HG03521 (cell line): ENCODE data around the gene CPA5.

ENCODE experiments used
- ATAC-seq: cut with Tn5 transposase; IDR thresholded peaks from one replicate; pipeline ENCODE4 v1.9.1; 2021; ENCODE audit warnings: mild to moderate bottlenecking, moderate library complexity; ENCODE audit not compliant: unreplicated experiment

CPA5 gene

DNA sequence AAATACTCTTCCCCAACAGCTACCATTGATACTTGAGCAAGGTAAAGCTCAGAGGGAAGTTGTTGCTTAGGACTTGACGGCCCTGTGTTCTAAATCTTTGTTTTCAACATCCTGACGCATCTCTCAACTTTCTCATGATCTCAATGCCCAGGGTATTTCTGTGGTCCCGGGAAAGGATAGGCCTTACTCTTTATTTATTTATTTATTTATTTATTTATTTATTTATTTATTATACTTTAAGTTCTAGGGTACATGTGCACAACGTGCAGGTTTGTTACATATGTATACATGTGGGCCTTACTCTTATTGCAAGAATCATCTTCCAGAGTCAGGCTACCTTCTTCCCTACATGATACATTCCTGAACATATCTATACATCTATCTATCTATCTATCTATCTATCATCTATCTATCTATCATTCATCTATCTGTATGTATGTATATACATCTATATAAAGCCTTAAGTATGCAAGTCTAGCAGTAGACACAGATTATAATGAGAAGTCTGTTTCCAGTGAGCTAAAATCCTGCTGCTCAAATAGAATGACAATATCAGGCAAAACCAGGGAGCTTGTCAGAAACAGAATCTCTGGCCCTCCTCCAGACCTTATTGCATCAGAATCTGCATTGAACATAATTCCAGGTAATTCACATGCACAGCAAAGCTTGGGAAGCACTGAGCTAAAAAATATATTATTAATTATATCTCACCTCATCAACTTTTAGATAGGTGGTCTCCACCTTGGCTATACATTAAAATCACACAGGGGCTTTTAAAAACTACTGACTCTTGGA, 12.2 kb upstream of the CPA5 start:
- ATAC-seq = no peak

DNA sequence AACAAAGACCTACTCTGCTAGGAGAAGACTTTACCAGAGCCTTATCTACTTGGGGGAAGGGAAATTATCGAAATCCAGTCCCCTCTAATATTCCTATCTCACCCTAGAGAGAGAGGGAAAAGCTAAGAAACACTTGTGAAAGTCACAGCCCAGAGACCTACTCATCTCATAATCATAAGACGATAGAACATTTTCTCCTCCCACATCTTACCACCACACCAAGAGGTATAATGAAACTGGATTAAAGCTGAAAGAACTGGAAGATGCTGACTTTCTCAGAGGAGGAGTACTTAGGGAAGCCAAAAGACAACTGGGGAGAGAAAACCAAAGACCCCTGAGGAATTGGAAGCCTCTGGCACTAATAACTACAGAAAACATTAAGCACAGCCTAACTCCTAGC, 10.8 kb upstream of the CPA5 start:
- no peak for ATAC-seq

DNA sequence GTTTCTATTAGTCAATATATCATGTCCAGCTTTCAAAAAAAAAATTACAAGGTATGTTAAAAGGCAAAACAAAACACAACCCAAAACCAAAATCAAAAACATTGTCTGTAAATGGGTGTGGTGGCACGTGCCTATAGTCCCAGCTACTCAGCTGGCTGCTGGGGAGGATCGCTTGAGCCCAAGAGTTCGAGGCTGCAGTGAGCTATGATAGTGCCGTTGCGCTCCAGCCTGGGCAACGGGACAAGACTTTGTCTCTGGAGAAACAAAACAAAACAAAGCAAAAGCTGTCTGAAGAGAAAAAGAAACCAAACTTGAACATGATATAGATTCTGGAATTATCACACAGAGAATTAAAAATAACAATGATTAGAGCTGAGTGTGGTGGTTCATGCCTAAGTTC, 10.3 kb upstream of the CPA5 start:
- ATAC-seq = no peak

DNA sequence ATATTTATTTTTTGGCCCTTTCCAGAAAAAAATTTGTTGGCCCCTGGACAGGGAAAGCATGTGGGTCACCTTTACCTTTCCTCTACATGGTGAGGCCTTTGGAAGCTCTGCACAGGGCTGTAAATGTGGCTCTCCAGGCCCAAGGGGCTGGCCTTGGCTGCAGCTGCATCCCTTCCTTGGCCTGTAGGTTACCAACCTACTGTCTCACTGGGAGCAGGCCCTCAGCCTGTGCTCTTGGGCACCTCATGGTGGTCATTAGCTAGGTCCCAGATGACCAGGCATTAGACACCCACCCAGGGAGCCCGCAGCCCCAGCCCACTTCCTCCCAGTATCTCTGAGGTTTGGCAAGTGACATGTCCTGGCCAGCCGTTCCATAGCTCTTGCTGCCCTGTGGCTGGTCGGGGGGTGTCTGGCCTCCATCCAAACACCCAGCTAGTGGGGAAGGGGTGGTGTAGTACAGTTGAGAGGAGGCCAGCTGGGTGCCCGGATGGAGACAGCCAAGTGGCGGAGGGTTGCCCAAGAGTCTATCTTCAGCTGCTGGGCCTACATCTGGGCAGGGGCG, 7.1 kb upstream of the CPA5 start:
- no peak for ATAC-seq

DNA sequence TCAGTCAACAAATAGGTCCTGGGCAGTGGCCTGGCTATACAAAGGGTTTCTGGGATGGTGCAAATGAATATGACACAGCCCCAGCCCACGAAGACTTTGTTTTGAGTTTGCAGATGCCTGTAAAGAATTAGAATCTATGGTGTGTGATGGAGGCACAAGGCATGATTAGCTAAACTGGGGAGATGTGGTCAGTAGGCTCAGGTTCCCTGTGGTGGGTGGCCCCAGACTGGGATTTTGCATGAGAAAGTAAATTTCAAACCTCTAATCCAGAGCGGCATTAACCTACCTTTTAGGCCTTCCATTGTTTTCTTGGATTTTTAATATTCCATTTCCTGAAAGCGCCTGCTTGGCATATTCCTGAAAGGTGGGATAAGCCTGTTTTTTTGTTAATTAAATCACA, 6.4 kb upstream of the CPA5 start:
- ATAC-seq = no peak

DNA sequence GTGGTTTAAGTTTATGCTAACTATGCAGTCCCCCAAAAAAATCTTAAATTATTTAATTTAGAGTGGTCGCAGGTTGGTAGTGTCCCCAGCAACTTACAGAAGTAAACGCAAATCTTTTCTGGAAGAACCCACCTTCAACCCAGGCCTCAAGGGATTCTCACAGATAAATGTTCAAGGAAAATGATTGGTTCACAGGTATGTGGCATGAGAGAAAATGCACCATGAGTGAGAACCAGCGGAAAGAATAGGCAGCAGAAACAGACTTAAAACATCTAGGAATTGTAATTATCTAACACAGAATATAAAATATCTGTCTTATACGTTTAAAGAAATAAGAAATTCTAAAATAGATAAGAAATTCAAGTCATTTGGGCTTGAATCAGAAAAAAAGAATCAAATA, 2.7 kb upstream of the CPA5 start:
- ATAC-seq = no peak

DNA sequence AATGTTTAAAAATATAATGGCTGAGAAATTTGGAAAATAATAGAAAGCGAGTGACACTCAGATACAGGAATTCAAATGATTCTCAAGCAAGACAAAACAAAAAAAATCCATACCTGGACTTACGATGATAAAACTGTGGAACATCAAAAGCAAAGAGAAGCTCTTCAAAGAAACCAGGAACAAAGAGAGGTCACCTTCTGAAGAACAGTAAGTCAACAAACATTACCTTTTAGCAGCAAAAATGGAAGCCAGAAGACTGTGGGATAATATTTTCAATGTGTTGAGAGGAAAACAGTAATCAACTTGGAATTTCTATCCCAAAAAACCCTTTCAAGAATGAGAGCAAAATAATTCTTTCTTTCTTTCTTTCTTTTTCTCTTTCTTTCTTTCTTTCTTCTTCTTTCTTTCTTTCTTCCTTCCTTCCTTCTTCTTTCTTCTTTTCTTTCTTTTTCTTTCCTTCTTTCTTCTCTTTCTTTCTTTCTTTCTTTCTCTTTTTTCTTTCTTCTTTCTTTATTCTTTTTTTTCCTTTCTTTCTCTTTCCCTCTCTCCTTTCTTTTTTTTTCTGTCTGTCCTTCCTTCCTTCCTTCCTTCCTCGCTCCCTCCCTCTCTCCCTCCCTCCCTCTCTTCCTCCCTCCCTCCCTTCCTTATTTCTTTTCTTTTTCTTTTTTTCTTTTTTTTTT, 1.8 kb upstream of the CPA5 start:
- no peak for ATAC-seq

DNA sequence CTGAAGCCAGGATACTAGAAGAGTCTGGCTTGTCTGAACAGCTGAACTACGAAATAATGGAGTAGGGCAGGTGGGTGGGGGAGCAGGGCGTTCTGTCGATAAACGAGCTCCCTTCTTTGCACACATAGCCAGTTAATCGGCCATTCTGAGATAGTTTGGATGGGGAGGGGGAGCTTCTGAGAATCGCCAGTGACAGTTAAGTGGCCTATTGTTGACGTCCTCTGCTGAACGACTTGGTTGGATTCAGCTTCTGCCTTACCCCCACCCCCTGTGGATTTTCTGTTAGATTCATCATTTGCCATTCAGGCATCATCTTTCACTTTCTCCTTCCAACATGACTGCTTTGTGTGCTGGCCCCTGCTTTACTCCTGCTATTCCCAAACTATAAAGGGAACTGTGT, 520 bp downstream of the CPA5 start:
- ATAC-seq = no peak

DNA sequence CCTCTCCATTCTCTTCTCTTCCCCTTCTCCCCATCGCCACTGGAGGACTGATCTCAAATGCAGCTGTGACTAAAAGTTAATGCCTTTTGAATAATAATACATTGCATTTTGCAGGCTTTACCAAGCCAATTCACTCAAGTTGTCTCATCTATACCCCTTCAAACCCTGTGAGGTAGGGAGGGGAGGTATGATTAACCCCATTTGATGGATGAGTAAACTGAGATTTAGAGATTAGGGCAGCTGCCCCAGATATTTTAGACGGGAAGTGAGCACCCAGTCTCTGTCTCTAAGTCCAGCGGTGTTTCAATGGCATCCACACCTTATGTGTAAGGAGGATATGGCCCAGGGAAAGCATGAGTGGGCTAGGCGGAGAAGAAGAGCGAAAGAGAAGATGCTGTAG, 1.1 kb downstream of the CPA5 start:
- no peak for ATAC-seq

DNA sequence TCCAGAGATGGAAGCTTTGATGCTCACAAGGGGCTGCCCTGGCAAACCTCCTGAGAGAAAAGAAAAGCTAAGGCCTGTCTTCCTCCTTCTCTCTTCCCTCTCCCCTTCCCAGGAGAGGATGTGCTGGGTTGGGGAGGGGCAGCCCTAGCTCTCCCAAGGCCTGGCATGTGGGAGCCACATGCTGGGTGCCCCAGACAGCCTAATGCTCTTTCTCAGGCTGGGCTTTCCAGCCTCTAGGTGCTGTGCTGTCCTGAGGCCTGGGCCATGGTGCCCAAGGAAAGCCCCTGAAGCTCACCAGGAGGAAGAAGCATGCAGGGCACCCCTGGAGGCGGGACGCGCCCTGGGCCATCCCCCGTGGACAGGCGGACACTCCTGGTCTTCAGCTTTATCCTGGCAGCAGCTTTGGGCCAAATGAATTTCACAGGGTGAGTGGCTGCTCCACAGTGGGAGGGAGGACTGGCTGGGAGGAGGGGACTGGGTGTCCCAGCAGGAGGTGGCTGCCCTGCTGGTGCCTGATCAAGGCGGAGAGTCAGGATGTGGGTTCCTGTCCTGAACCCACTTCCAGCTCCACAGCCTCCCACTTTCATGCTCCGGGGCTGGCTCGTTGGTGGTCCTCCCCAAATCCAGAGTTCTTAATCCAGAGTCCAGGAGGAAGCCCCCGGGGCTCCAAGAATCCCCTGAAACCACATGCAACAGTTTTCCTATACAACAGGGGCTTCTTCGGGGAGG, 1.7 kb downstream of the CPA5 start:
- no peak for ATAC-seq

DNA sequence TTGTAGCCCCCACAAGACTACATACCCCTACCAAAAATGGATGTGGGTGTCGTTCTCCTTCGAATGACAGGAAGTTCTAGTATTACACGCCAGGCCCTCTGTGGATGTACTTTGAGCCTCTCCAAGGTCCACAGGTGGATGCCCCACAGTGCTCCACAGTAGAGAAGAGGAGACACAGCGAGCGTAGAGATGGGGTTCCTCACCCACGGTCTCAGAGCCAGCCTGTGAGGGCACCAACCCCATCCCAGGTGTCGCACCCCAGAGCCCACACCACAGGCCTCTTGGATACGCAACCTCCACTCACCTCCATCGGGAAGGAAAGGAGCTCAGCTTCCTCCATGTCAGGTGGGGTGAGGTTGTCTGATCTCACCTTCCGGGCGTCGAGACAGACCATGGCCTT, 2.3 kb downstream of the CPA5 start:
- ATAC-seq = no peak

DNA sequence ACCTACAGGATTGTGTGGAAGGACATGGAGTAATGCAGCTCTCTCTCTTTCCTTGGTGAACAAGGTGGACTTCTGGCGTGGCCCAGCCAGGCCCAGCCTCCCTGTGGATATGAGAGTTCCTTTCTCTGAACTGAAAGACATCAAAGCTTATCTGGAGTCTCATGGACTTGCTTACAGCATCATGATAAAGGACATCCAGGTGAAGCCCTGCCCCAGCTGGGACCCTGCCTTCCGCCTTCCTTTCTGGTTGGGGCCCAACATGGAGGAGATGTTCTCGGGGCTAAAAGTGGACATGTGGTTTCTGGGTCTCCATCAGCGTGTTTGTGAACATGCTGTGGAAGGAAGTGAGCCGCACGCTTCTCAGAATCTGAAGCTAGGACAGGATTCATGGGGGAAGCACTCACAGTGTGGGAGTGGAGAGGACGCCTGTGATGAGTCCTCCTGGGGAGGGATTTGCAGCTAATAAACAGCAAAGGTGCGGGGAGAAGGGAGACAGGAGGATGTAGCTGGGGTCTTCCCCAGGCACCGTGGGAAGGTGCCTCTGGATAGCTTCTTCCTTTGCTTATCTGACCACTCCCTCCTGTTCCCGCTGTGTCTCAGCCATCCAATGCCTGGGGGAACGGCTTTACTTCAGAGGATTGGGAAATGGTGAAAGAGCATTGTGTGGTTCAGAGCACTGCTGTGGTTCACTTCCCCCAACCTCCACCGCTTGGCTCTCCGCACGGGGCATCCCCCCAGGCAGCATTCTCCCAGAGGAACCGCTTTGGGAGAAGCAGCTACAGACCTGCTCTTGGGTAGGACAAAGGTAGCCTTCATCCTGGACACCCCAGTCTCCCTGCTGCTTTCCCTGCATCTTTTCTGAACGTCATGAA, 5.5 kb downstream of the CPA5 start:
- no peak for ATAC-seq

DNA sequence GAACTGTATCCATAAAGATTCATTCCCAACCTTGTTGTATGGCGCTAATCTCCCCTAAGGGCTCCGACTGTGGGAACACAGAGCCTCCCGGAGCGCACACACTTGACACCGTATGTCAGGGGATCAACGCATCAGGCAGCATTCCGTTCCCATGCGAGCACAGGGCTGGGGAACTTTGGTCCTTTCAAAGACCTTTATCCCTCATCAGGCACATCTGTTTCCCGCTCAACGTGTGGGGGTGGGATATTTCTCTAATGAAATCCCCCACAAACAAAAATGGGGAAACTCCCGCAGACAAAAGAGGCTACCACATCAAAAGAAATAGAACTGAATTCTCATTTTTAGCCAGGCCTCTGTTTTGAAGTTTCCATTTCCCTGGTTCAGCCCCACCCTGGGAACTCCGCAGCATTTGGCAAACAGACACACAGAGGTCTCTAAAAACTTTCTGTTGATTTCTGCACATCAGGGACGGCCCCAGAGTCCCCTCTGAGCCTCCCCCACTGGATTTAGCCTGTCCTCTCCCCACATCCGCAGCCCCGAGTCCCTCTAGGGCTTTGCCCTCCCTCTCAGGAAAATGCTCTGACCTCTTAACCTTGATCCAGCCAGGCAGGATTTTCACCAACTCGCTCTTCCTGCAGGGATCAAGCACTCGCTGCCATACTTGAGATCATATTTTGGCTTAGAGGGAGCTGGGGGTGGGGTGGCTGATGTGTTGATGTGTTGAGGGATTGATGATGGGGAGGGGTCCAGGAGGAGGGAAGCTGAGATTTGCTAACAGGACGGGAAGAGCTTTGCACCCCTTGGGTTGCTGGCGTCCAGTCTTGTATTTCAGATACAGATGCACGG, 6.6 kb downstream of the CPA5 start:
- ATAC-seq = no peak

DNA sequence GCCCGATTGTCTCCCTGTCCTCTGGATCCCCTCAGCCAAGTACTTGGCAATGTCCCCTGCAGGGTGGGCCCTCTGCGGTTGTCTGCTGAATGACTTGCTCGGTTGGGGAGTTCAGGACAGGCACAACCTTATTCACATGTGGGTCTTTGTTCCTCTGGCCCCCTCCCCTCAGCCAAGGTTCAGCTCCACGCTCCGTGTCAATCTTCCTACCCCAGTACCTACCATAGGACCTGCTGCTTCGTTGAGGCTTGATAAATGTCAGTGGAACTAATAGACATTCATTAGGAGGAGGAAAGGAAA, 7.1 kb downstream of the CPA5 start:
- ATAC-seq = no peak

DNA sequence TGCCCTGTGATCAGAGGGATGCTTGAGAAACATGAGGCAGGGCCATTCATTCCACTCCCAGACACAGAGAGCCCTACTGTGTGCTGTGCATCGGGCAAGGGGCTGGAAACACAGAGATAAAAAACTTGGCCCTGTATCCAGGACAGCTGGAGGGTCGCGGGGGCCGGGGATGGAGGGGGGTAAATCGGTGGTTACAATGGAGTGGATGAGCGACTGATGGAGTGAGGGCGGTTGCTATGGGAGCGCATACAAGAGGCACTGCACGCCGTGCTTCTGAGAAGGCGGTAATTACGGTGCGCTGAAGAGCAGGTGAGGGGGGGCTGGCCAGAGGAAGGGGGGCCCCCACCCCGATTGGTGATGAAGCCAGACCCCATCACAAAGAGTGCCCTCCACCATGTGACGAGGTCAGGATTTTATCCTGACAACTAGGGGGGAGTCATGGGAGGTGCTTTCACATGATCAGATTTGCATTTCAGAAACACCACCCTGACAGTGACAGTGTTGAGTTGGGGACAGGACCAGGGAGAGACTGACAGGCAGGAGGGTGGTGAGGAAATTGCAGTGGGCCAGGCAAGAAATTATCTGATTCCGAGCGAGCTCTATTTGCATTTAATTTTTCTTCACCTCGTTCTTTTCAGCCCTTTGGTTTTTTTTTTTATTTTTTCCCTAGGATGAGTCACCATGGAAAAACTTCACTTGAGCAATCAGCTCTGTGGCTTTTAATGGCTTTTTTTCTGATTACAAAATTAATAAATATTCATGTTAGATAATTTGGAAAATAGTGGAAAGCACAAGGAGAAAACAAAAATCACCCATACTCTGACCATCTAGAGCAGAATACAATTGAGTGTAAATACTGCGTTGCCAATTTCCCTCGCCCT, 7.8 kb downstream of the CPA5 start:
- ATAC-seq = no peak

DNA sequence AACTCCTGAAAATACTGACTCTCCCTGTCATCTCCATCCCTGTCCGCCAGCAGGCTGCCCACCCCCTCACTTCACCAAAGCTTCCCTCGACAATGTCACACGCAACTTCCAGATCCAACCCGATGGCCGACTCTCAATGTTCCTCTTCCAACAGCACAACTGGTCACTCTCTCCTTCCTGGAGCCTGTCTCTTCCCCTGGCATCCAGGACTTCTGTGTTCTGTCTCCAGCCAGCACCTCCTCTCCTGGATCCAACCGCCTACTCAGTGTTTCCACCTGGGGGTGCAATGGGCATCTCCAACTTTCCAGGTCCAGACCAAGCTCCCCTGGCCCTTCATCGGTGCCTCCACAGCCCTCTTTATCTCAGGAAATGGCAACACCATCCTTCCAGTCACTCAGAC, 8.6 kb downstream of the CPA5 start:
- ATAC-seq = no peak

DNA sequence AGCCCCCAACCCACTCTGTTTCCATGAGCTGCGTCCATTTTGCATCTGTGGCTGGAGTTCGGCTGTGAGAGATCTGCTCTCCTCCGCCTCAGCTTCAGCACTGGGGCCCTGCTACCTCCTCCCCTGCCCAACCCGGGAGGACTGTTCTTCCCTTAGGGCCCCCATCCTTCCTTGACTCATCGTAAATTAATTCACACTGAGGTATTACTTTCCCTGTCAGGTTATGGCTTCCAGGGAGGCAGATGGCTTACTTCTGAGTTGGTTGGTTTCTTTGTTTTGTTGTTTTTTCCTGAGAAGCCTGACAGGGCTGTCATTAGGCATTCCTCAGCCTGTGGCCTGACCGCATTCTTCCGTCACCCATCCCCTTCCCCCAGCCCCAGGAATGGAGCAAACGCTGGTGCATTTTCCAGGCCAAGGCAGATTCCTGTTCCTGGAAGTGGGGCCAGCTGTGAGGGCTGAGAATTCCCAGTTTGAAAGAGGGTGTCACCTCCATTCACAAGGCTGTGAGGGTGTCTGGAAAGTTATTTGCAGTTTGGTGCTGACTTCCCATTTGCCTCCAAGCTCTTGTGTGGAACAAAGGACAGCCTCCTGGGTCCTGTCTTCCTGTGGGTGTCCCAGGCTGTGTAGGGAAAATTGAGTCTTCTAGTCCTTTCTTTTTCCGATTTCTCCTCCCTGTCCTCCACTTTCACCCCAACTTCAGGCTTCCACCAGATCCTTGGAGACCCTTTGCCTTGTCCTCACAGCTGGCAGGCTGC, 11.7 kb downstream of the CPA5 start:
- no peak for ATAC-seq

DNA sequence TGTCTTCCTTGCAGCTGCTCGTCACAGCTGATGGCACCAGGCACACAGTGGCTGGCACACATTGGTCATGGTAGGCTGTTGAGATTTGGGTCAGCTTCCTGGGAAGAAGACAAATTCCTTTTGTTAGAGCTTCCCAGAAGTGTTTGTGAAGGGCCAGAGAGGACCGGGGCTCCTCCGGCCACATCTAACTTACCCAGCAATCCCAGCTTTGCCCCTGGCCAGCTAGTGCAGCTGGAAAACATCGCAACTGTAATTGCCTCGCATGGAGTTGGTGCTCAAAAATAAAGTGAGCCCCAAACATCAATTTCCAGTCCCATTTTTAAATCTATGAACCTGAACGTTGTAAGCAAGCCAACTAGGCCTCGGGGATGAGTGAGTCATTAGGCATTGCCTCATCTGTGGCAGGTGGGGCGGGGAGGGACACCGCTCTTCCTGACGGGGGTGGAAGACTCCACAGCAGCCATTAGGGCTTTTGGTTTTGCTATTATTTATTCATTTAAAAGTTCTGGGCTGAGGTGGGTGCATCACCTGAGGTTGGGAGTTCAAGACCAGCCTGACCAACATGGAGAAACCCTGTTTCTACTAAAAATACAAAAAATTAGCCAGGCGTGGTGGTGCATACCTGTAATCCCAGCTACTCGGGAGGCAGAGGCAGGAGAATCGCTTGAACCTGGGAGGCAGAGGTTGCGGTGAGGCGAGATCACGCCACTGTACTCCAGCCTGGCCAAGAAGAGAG, 12.4 kb downstream of the CPA5 start:
- no peak for ATAC-seq
